Measurements from ENCODE around the gene GOSR1. TPM values are rescaled to one million over a fixed set of nuclear protein-coding genes. Genes with fewer than 3 reads are reported as not detected.

GOSR1 gene
- polyA plus RNA-seq, 1 of the 3 experiments (the other 2 are of a cell fraction), result 13.7 TPM

GRCh38 chr17:30554839-30555751, 77.9 kb downstream of the GOSR1 start (continued):
- no peak for TF ChIP-seq MAX (IDR thresholded peaks at IDR 0.05; ENCODE audit: low read depth)
- TF ChIP-seq SIN3A (IDR thresholded peaks at IDR 0.05; ENCODE audit: borderline replicate concordance, low read depth, low read length), result no peak
- no peak for TF ChIP-seq NRF1 (IDR thresholded peaks at IDR 0.05; ENCODE audit: low read depth, low read length)
- TF ChIP-seq RFX5 (IDR thresholded peaks at IDR 0.05; ENCODE audit: low read length), result no peak
- no peak for TF ChIP-seq EP300 (IDR thresholded peaks at IDR 0.05; ENCODE audit: borderline replicate concordance in 1 of 2, low read depth in 1 of 2, low read length in 1 of 2)
- no peak for TF ChIP-seq POLR2AphosphoS5 (IDR thresholded peaks at IDR 0.05; ENCODE audit: low read depth, low read length)
- peak; percentile 37 for TF ChIP-seq RAD21 (IDR thresholded peaks at IDR 0.05; ENCODE audit: low read length)
- TF ChIP-seq GATA2 (CRISPR knock-in tag; IDR thresholded peaks at IDR 0.05), result no peak
- TF ChIP-seq MXI1 (IDR thresholded peaks at IDR 0.05; ENCODE audit: low read depth, low read length), result no peak
- TF ChIP-seq GABPA (IDR thresholded peaks at IDR 0.05; ENCODE audit: low read depth), result no peak
- no peak for TF ChIP-seq EZH2phosphoT487 (IDR thresholded peaks at IDR 0.05; ENCODE audit: borderline replicate concordance, low read depth)
- no peak for TF ChIP-seq FOXM1 (IDR thresholded peaks at IDR 0.05; ENCODE audit: low read depth)
- TF ChIP-seq YY1 (IDR thresholded peaks at IDR 0.05; ENCODE audit: low read depth), result no peak
- TF ChIP-seq FOSL2 (IDR thresholded peaks at IDR 0.05; ENCODE audit: borderline replicate concordance, low read depth), result no peak
- TF ChIP-seq SMC3 (IDR thresholded peaks at IDR 0.05; ENCODE audit: low read depth, low read length), result peak; percentile 19; the same call in 1 of the 2 replicates
- no peak for TF ChIP-seq PBX3 (IDR thresholded peaks at IDR 0.05)

- TF ChIP-seq RAD21 (IDR thresholded peaks at IDR 0.05; ENCODE audit: low read length) (no peak), JUND (IDR thresholded peaks at IDR 0.05) (no peak), RCOR1 (IDR thresholded peaks at IDR 0.05; ENCODE audit: low read length) (no peak), EZH2phosphoT487 (IDR thresholded peaks at IDR 0.05; ENCODE audit: borderline replicate concordance, low read depth) (no peak), TEAD4 (IDR thresholded peaks at IDR 0.05; ENCODE audit: borderline replicate concordance, insufficient read depth) (no peak), NFIC (IDR thresholded peaks at IDR 0.05; ENCODE audit: borderline replicate concordance) (no peak), YY1 (IDR thresholded peaks at IDR 0.05; ENCODE audit: low read depth) (no peak), MXI1 (IDR thresholded peaks at IDR 0.05; ENCODE audit: low read depth, low read length) (no peak), RFX5 (IDR thresholded peaks at IDR 0.05; ENCODE audit: low read length) (no peak), REST (IDR thresholded peaks at IDR 0.05; ENCODE audit: low read depth, low read length) (no peak), ELF1 (IDR thresholded peaks at IDR 0.05) (no peak), PBX3 (IDR thresholded peaks at IDR 0.05) (no peak)
- TF ChIP-seq, protein P1, sequence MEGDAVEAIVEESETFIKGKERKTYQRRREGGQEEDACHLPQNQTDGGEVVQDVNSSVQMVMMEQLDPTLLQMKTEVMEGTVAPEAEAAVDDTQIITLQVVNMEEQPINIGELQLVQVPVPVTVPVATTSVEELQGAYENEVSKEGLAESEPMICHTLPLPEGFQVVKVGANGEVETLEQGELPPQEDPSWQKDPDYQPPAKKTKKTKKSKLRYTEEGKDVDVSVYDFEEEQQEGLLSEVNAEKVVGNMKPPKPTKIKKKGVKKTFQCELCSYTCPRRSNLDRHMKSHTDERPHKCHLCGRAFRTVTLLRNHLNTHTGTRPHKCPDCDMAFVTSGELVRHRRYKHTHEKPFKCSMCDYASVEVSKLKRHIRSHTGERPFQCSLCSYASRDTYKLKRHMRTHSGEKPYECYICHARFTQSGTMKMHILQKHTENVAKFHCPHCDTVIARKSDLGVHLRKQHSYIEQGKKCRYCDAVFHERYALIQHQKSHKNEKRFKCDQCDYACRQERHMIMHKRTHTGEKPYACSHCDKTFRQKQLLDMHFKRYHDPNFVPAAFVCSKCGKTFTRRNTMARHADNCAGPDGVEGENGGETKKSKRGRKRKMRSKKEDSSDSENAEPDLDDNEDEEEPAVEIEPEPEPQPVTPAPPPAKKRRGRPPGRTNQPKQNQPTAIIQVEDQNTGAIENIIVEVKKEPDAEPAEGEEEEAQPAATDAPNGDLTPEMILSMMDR (IDR thresholded peaks at IDR 0.05), result no peak
- POLR2A ChIA-PET, result interaction anchor here (0.6 kb wide), 1 partner anchor 392 kb away, joined by 3 read pairs; no protein-coding TSS in a partner anchor
Measured at GRCh38 chr17:30555942-30556341, 78.7 kb downstream of the GOSR1 start.

More at GRCh38 chr17:30555942-30556341, 78.7 kb downstream of the GOSR1 start:
- CTCF ChIA-PET, result interaction anchor here (0.9 kb wide), 2 partner anchors 216 to 226 kb away, joined by 3 read pairs; no protein-coding TSS in a partner anchor
- no peaks in the 10 kb centered on the region for H3K27me3 ChIP-seq (ENCODE audit: insufficient read depth)
- 80% methylated on average over 5 of the region's 5 CpGs for WGBS (ENCODE audit: low lambda C conversion rate)
- H3K4me2 ChIP-seq, result no peak overlapping the region
- no peaks in the 10 kb centered on the region for H3F3A ChIP-seq (replicated peaks; ENCODE audit: insufficient read depth)
- no peak overlapping the region for H3K9ac ChIP-seq
- H3K4me3 ChIP-seq (ENCODE audit: low read depth in 2 of 2, low read length in 1 of 2), result no peak overlapping the region
- no peaks in the 10 kb centered on the region for H3K9me2 ChIP-seq
- H3K4me1 ChIP-seq (ENCODE audit: control insufficient read depth in 1 of 2, insufficient read depth in 2 of 2, low read depth in 1 of 2, low read length in 1 of 2), result no peaks in the 10 kb centered on the region
- no peaks in the 10 kb centered on the region for H3K9me3 ChIP-seq
- no peaks in the 10 kb centered on the region for H3K36me3 ChIP-seq (replicated peaks in 1 of 2; ENCODE audit: control insufficient read depth in 1 of 2, insufficient read depth in 2 of 2, low read length in 1 of 2)
- no peak overlapping the region for H3K27ac ChIP-seq (ENCODE audit: low read depth in 2 of 2, low read length in 1 of 2)
- no peak for DNase-seq
- no peaks in the 10 kb centered on the region for H4K20me1 ChIP-seq (ENCODE audit: insufficient read depth)
- H2AFZ ChIP-seq (ENCODE audit: low read depth), result no peak overlapping the region
- H3K79me2 ChIP-seq (ENCODE audit: insufficient read depth), result no peaks in the 10 kb centered on the region
